ENCODE results near the gene SNORC.

- TF ChIP-seq CTCF (IDR thresholded peaks at IDR 0.05) (no peak), POLR2AphosphoS5 (IDR thresholded peaks at IDR 0.05) (no peak)
These were observed 20.0 kb upstream of the SNORC start for GRCh38 chr2:232850039-232850438.

All from prostate gland (tissue), 2 donors.